NCI-H1092 (cell line): Measurements from ENCODE around the gene JDP2.

ENCODE experiments used
- DNase-seq: peaks from one replicate; lab custom pipeline; 2025; lab: John Stamatoyannopoulos, UW

Gene JDP2

GRCh38 chr14:75437201-75438143 is 9.7 kb downstream of the JDP2 start:
- no peak for DNase-seq

DNA sequence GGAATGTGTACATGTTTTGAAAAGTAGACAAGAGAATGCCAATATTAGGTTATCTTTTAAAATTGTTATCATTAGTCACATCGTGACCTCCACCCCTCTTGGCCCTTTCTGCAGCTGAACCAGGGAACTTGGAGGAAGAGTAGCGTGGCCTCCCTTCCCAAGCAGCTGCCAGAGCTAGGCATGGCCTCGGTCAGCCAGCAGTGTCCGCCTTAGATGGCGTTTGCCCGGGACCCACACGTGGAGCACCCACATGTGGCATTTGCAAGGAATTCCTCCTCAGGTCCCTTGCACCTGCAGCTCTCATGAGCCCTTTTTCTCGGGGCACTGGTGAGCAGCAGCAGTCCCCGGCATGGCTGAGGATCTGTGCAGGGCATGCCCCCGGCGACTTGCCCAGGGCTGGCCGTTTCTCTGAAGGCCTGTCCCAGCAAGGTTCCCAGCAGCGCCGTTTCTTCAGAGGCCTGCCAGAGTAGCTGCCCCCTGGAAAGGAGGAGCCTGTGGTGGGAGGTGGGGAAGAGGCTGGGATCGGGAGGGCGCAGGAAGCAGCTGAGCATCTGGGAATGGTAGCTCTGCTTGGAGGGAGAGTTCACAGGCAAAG is 10.8 kb downstream of the JDP2 start:
- no peak for DNase-seq

DNA sequence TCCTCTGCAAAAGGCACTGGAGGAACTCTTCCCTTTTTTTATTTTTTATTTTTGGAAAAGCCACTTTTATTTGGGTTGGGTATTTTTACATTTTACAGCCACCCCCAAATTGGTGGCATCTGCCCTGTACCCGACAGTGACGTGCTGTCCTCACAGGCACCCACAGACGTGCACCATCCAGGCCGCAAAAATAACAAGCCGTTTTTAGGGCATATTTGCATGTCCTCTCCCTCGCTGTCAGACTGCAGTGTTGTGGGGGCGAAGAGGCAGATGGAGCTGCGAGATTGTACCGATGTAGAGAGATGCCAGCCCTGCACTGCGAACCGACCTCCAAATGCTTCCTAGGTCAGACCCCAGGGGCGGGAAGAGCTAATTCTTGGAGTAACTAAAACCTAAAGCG is 12.2 kb downstream of the JDP2 start:
- DNase-seq, result no peak

- no peak for DNase-seq
Observed at GRCh38 chr14:75440733-75441477, 13.1 kb downstream of the JDP2 start.

DNA sequence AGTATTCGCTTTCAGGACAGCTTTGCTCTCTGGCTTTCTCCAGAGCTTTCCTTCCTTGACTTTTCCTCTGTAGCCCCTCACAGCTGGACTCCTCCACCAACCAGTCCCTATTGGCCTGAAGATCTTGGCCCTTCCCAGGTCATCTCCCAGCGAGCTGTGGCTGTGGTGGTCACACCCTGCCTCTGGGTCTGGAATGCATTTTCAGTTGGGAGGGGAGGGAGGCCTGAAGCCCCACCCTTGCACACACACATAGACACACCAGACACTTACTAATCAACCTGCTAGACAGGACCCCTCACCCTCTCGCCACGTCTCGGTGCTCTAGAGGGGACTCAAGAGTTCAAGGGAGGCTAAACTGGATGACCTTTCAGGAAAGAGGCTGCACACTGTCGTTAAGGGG is 13.9 kb downstream of the JDP2 start:
- no peak for DNase-seq

DNA sequence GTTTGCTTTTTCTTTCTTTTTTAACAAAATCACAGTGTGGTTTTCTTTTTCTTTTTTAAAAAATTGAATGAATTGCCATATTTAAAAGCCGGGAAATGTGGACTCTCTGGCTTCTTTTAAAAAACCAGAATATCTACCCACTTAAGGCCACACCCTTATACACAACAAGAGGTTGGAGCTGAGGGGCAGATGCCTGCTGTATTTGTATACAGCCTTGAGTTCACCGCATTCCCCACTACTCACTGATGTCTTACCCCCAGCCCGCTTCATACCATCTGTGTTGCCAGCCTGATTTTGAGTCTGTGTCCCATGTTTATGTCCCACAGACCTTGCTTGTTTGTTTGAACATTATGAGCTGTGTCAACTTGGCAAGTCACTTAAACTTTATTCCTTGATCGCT is 14.3 kb downstream of the JDP2 start:
- no peak for DNase-seq

DNA sequence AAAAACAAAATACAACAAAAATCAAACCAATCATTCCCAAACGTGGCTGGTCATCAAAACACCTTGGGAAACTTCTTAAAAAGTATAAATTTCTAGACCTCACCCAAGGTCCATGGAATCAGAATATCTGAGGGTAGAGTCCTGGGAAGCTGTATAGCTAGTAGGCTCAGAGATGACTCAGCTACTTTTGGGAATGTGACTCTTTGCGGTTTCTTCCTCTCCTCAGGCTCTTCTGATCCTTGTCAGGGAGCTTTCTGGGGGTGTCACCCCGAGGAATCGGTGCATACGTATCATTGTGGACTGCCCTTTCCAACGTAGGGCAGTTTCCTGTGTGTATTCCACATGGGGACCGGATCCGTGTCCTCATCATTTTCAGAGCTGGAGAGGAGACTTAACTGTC is 14.8 kb downstream of the JDP2 start:
- DNase-seq, result no peak

- no peak for DNase-seq
Observed at GRCh38 chr14:75443203-75443969, 15.6 kb downstream of the JDP2 start.

DNA sequence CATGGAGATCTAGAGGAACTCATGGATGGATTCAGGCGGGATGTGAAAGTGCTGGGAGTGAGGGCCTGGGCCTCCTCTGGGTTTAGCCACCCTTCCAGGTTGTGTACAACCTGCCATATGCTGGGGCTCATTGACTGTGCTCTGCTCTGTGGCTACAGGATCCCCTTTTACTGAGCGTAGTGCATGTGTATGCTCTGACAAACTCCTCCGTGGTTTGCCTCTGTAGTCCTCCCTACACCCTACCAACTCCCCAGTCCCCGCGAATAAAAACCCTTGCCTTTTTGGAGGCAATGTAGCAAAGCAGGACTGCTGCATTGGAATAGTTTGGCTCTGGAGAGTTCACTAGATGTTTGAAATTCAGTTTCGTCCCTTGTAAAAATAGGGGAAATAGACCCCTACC is 17.4 kb downstream of the JDP2 start:
- no peak for DNase-seq

DNA sequence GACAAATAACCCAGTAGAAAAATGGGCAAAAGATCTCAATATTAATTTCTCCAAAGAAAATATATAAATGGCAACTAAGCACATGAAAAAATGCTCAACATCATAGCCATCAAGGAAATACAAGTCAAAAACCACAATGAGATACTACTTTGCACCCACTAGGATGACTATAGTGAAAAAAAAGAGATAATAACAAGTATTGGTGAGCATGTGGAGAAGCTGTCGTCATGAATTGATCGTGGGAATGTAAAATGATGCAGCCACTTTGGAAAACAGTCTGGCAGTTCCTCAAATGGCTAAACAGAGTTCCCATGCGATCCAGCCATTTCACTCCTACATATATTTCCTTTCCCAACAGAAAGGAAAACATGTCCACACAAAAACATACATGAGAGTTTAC is 18.1 kb downstream of the JDP2 start:
- DNase-seq, result no peak

GRCh38 chr14:75446447-75446846 is 18.6 kb downstream of the JDP2 start:
- no peak for DNase-seq

GRCh38 chr14:75448209-75448608 is 20.4 kb downstream of the JDP2 start:
- no peak for DNase-seq

DNA sequence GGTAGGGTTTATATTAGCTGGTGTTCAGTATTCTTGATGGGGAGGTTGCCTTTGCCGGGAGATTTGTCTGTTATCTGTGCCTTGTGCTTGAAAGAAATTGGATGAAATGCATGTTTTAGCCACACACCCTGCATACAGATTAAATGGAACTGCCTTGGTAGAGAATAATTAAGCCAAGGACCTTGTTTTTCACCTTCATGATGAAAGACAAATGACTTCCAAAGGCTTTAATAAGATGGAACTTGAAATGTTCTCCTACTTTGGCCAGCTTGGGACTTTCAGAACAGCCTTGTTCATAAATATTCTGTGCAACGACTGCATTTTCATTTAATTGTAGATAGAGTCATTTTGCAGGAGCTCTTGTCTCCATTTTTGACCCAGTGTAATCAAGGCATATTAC is 21.2 kb downstream of the JDP2 start:
- DNase-seq, result no peak

GRCh38 chr14:75449696-75450095 is 21.9 kb downstream of the JDP2 start:
- DNase-seq, result no peak

GRCh38 chr14:75450381-75451276 is 22.8 kb downstream of the JDP2 start:
- peak; percentile 17 for DNase-seq

DNA sequence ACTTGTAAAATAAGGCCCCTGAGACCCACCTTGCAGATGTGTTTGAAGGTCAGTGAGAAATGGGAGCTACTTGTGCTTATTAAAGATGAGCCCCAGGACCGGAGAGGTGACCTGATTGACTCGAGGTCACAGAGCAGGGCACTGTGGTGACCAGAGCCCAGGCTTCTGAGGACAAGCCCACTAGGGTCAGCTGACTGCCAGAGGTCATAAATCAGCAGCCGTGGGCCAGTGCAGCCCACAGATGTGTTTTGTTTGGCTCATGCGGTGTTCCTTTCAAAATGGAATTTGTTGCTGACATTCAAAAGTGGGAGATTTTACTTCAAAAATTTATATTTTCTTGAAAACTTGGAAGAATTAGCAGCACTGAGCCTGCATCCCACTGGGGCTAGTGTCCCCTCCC is 24.5 kb downstream of the JDP2 start:
- no peak for DNase-seq

GRCh38 chr14:75452900-75453816 is 25.3 kb downstream of the JDP2 start:
- DNase-seq, result no peak

- DNase-seq, result no peak
Observed at GRCh38 chr14:75453817-75454434, 26.1 kb downstream of the JDP2 start.

DNA sequence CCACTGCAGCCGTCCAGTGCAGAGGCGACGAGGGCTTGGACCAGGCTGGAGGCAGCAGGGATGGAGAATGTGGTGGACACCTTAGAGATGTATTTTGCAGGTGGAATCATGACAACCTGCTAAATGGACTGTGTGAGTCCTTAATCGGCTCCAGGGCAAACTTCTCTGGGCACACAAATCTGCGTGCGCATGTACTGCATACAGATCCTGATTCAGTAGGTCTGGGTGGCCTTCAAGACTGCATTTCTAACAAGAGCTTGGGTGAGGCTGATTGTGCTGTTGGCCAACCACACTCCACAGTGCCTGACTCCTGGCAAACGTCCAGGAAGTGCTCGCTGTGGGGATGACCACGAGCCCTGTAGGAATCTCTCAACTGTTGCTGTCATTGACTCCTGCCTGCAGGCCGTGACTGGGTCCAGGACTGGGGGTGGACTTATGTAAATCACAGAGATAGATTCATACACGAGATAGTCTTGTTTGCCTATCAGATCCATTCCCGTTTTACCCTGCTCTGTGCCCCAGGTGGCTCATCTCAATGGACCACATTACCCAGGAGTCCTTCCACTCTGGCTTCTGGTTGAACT is 27.2 kb downstream of the JDP2 start:
- DNase-seq, result no peak
